Measurements from ENCODE around the gene PTPRG. TPM values are rescaled to one million over a fixed set of nuclear protein-coding genes. Genes with fewer than 3 reads are reported as not detected.

Gene PTPRG
- polyA plus RNA-seq, 3 donors: not detected

DNA sequence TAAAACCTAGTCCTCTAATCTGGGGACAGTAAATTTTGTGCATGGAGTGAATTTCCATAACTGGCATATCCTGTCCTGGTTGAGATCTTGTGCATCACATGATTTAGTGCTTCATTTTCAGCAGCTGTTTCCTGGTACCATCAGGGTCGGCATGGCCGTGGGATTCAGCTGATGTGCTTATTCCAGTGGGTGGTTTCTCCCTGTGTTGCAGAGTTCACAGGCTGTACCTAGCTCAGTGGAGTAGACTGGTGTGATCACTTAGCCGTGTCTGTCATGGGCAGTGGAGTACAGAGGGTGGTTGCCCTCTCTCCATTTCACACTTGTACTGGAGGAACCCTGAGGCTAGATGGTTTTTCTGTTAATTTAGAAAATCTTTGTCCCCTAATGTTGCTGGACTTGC, 228.5 kb downstream of the PTPRG start:
- H3K4me2 ChIP-seq (replicated peaks; ENCODE audit: extremely low read depth, low read length, poor library complexity, severe bottlenecking): no peak overlapping the region
- Mint-ChIP-seq H3K4me1 (no peaks in the 10 kb centered on the region), H3K9me3 (peaks cover 0 to 8% (median 3%) of the 10 kb centered on the region in 7 donors), H3K27me3 (ENCODE audit: low read depth in 3 of 3) (peaks cover 0 to 3% (median 0%) of the 10 kb centered on the region in 3 donors), H3K4me3 (no peak overlapping the region), H3K36me3 (no peaks in the 10 kb centered on the region), H3K27ac (no peak overlapping the region)
- no peak overlapping the region for H3K9ac ChIP-seq (ENCODE audit: insufficient read depth, low read length, poor library complexity, severe bottlenecking)
- no peaks in the 10 kb centered on the region for H4K20me1 ChIP-seq (ENCODE audit: insufficient read depth, low read length)
- no peak overlapping the region for H3K4me3 ChIP-seq (replicated peaks in 1 of 3; ENCODE audit: low read depth in 2 of 3, low read length in 3 of 3)
- no peaks in the 10 kb centered on the region for H3K4me1 ChIP-seq (ENCODE audit: control insufficient read depth in 1 of 2, insufficient read depth in 2 of 2, low read length in 2 of 2)
- TF ChIP-seq, protein P1, sequence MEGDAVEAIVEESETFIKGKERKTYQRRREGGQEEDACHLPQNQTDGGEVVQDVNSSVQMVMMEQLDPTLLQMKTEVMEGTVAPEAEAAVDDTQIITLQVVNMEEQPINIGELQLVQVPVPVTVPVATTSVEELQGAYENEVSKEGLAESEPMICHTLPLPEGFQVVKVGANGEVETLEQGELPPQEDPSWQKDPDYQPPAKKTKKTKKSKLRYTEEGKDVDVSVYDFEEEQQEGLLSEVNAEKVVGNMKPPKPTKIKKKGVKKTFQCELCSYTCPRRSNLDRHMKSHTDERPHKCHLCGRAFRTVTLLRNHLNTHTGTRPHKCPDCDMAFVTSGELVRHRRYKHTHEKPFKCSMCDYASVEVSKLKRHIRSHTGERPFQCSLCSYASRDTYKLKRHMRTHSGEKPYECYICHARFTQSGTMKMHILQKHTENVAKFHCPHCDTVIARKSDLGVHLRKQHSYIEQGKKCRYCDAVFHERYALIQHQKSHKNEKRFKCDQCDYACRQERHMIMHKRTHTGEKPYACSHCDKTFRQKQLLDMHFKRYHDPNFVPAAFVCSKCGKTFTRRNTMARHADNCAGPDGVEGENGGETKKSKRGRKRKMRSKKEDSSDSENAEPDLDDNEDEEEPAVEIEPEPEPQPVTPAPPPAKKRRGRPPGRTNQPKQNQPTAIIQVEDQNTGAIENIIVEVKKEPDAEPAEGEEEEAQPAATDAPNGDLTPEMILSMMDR (IDR thresholded peaks at IDR 0.05): no peak
- no peaks in the 10 kb centered on the region for H3K36me3 ChIP-seq (replicated peaks in 1 of 2; ENCODE audit: control insufficient read depth in 1 of 2, insufficient read depth in 2 of 2, low read length in 2 of 2)
- no peaks in the 10 kb centered on the region for H3K79me2 ChIP-seq (ENCODE audit: insufficient read depth, low read length)
- WGBS (ENCODE audit: insufficient coverage): no CpG with 5 or more reads among the region's 3 CpGs
- H2AFZ ChIP-seq (ENCODE audit: insufficient read depth, low read depth, low read length, poor library complexity, severe bottlenecking): no peak overlapping the region
- no peaks in the 10 kb centered on the region for H3K27me3 ChIP-seq (ENCODE audit: control insufficient read depth in 2 of 2, insufficient read depth in 2 of 2, low read length in 2 of 2)
- intact Hi-C loops (cut with micrococcal nuclease): no loop called here
- DNase-seq: no peak
- H3K9me3 ChIP-seq (replicated peaks in 1 of 2; ENCODE audit: control insufficient read depth in 1 of 2, insufficient read depth in 1 of 2, low read length in 2 of 2): no peaks in the 10 kb centered on the region
- no peak overlapping the region for H3K27ac ChIP-seq (ENCODE audit: low read depth in 1 of 2, low read length in 2 of 2)

DNA sequence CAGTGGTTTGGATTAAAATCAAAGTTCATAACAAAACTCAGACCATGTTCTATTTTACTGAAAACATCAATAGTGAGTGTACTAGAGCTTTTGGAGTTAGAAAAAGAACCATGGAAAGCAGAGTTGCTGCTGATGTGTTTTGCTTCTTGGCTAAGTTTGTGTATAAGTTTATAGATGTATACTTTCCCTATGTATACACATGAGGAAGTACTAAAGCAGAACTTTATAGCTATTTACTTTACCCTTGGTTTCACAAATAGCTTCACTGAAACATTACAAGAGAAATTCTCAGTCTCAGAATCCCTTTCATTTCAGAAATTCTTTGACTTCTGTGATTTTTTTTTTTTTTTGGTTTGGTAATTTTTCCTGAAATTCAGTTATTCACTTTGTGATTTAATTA, 229.0 kb downstream of the PTPRG start:
- no peaks in the 10 kb centered on the region for H3K4me1 ChIP-seq (ENCODE audit: control insufficient read depth in 1 of 2, insufficient read depth in 2 of 2, low read length in 2 of 2)
- no peaks in the 10 kb centered on the region for H3K9me3 ChIP-seq (replicated peaks in 1 of 2; ENCODE audit: control insufficient read depth in 1 of 2, insufficient read depth in 1 of 2, low read length in 2 of 2)
- H3K27ac ChIP-seq (ENCODE audit: low read depth in 1 of 2, low read length in 2 of 2): no peak overlapping the region
- Mint-ChIP-seq H3K9me3 (peaks cover 0 to 8% (median 3%) of the 10 kb centered on the region in 7 donors), H3K36me3 (no peaks in the 10 kb centered on the region), H3K4me3 (no peak overlapping the region), H3K27me3 (ENCODE audit: low read depth in 3 of 3) (peaks cover 0 to 3% (median 0%) of the 10 kb centered on the region in 3 donors), H3K27ac (no peak overlapping the region), H3K4me1 (no peaks in the 10 kb centered on the region)
- DNase-seq: no peak
- H2AFZ ChIP-seq (ENCODE audit: insufficient read depth, low read depth, low read length, poor library complexity, severe bottlenecking): no peak overlapping the region
- H3K27me3 ChIP-seq (ENCODE audit: control insufficient read depth in 2 of 2, insufficient read depth in 2 of 2, low read length in 2 of 2): no peaks in the 10 kb centered on the region
- intact Hi-C loops (cut with micrococcal nuclease): no loop called here
- TF ChIP-seq, protein P1 (IDR thresholded peaks at IDR 0.05): no peak
- no peaks in the 10 kb centered on the region for H3K79me2 ChIP-seq (ENCODE audit: insufficient read depth, low read length)
- H3K9ac ChIP-seq (ENCODE audit: insufficient read depth, low read length, poor library complexity, severe bottlenecking): no peak overlapping the region
- H3K4me2 ChIP-seq (replicated peaks; ENCODE audit: extremely low read depth, low read length, poor library complexity, severe bottlenecking): no peak overlapping the region
- no peaks in the 10 kb centered on the region for H3K36me3 ChIP-seq (replicated peaks in 1 of 2; ENCODE audit: control insufficient read depth in 1 of 2, insufficient read depth in 2 of 2, low read length in 2 of 2)
- H3K4me3 ChIP-seq (replicated peaks in 1 of 3; ENCODE audit: low read depth in 2 of 3, low read length in 3 of 3): no peak overlapping the region
- no peaks in the 10 kb centered on the region for H4K20me1 ChIP-seq (ENCODE audit: insufficient read depth, low read length)
